ENCODE data around the gene GOLGA6C.
"Not testable (repeated sequence)": the region's sequence is repeated elsewhere in the genome, so short reads cannot be mapped to it uniquely, and the experiment has no call there.

Gene GOLGA6C

DNA sequence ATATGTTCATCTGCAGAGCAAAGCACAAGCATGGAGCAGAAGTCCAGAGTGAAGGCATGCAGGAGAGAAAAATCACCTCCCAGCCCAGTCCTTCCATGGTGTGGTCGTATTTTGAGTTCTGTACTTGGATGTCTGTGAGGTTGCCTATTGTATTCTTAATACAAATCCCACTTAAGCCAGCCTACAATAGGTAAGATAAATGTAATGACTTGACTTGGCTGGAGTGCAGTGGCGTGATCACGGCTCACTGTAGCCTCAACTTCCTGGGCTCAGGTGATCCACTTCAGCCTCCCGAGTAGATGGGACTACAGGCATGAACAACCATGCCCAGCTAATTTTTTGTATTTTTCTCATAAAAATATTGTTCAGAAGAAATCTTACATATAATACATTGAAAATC lies 6.8 kb upstream of the GOLGA6C start:
- FAIRE-seq; DNase-seq (ENCODE audit: low spot score): not testable (repeated sequence)

DNA sequence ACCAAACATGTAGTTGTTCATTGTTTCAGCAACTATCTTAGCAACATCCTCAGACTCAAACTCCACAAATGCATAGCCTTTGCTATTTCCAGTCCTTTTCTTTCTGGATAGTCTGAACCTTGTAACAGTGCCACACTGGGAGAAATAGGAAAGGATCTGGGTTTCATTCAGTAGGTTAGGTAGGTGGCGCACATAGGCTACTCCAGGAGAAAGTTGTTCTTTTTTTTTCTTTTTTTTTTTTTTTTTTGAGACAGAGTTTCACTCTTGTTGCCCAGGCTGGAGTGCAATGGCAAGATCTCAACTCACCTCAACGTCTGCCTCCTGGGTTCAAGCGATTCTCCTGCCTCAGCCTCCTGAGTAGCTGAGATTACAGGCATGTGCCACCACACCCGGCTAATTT lies 5.8 kb upstream of the GOLGA6C start:
- DNase-seq (ENCODE audit: low spot score); FAIRE-seq: not testable (repeated sequence)

DNA sequence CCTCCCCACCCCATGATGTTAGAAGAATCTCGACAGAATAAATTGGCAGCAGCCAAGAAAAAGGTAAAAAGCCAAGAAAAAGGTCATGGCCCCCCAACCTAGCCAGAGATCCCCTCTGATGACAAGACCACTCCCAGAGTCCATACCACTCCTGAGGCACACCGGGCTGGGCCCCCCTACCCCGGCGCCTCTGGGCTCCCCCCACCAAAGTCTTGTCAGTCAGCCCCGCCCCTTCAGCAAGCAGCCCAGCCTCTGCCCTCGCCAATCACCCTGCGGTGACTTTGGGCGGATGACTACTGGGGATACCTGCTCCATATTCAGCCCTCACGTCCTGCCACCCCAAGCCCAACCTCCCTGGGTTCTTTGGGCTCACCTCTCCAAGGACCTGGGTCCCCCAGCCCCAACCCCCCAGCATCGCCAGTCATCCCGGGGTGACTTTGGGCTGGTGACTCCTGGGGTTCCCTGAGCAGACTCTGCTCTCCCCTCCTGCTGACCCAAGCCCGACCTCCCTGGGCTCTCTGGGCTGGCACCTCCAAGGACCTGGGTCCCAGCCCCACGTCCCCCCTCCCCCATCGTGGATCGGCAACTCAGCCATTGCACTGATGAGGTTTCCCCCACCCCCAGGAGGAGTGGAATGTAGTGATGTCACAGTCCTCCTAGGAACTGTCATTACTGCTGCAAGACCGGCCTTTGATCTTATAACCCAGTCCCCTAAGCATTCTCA lies 648 bp downstream of the GOLGA6C start:
- not testable (repeated sequence) for DNase-seq (ENCODE audit: low spot score)

DNA sequence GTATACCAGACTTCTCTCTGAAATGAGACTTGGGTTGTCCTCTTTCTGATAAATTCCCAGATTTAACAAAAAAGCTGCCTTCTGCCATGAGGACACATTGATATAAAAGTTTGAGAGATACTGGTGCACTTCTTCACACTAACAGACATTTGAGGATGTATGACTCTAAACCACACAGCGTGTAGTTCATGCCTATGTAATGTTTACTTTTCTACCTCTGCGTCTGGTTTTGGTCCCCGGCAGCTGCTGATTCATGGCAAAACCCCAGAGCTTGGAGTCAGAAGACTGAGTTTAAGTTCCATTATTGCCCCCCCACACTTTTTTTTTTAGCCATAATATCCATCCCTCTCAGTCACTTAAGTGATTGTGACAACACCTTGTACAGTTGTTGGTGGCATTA lies 1.7 kb downstream of the GOLGA6C start:
- FAIRE-seq, result peak; percentile 76
- DNase-seq (ENCODE audit: low spot score), result not testable (repeated sequence)

More for the DNA sequence above, 648 bp downstream of the GOLGA6C start:
- not testable (repeated sequence) for FAIRE-seq

DNA sequence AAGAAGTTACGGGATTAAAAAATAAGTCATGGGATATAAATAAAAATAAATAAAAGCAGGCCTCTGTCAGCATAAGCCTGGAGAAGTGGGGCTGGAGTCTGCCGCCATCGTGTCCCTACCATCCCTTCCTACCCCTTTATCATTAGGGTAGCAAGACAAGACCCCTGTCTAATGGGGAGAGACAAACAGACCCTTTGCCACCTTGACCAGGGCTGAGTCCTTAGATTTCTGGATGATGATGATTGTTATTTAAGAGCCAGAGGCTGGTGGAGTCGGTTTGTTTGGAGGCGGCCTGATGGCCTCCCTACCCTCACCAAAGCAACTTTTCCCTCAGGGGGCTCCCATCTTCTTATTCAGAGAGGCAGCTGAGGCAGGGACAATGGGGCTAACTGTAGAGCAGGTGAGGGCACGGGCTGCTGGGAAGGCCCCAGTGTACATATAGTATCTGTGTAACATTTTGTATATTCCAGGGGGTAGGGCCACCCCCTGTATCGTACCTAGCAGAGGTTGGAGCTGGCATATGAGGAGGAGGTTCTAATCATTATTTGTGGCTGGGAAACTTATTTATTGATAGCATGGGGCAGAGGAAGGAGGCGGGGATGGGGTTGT lies 15.7 kb downstream of the GOLGA6C start:
- not testable (repeated sequence) for FAIRE-seq

DNA sequence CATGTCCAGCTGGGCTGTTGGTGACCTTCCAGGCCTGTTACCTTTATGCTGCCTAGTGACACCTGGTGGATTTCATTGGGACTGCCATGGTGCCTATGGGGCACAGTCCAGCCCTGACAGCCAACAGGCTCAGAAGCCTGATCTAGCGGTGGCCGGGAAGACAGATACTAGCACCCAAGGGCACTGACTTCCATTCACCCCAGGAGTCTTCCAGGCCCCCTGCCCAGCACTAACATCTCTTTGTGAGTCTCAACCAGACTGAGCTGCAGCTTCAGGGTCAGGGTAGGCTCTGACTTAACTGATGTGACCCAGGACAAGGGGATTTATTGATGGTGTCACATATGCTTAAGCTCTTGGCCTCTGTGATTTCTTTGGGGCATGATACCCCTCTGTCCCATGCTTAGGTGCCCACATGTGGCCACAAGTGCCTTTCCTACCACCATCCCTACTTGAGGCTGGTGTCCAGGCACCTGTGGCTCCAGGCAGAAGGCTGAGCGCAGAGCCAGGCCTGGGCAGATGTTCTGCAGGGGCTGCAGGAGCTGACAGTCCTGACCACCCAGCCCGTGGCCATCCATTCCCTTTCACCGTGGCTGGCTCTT lies 16.5 kb downstream of the GOLGA6C start:
- not testable (repeated sequence) for FAIRE-seq
- DNase-seq (ENCODE audit: low spot score), result peak; percentile 20

More for the DNA sequence above, 15.7 kb downstream of the GOLGA6C start:
- DNase-seq (ENCODE audit: low spot score), result not testable (repeated sequence)

DNA sequence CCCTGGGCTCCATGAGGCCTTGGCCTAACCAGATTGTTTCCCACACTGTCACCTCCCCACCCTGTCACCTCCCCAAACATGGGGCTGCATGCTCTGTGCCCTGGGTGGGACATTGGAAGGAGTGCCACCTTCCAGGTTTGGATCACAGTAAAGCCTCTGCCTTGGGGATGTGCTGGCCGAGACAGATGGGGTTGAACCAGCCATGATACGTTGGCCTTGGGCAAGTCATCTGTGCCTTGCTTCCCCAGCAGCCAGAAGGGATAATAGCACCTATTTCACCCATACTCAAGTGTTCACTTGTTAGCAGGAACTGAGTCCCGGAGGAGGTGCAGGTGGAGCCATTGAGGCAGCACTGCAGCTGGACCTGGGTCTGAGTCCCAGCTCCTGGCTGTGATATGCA lies 17.5 kb downstream of the GOLGA6C start:
- DNase-seq (ENCODE audit: low spot score); FAIRE-seq: not testable (repeated sequence)

DNA sequence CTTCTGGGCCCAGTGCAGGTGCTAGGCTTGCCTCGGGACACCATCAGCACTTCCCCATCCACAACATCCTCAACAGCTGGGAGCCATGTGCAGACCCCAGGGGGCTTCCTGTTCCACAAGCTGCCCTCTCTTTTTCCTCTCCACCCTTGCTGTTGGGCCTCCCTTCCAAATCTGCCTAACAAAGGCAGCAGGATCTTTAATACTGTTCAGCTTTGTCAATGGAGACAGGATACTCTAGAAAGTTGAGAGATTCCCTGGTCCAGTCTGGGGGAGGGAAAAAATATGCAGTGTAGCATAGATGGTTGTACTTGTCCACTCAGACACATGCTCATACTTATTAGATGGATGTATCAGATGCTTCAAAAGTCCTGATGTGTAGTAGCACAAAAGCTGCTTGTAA lies 20.4 kb downstream of the GOLGA6C start:
- DNase-seq (ENCODE audit: low spot score); FAIRE-seq: not testable (repeated sequence)

- FAIRE-seq; DNase-seq (ENCODE audit: low spot score): not testable (repeated sequence)
Observed at GRCh38 chr15:75282572-75282971, 24.4 kb downstream of the GOLGA6C start, which contains the start of gene GOLGA6D. TSS of gene GOLGA6D (plus strand) at chr15:75282835. CDS start at chr15:75282876, 41 bp downstream.

DNA sequence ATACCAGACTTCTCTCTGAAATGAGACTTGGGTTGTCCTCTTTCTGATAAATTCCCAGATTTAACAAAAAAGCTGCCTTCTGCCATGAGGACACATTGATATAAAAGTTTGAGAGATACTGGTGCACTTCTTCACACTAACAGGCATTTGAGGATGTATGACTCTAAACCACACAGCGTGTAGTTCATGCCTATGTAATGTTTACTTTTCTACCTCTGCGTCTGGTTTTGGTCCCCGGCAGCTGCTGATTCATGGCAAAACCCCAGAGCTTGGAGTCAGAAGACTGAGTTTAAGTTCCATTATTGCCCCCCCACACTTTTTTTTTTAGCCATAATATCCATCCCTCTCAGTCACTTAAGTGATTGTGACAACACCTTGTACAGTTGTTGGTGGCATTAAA lies 26.0 kb downstream of the GOLGA6C start:
- DNase-seq (ENCODE audit: low spot score), result not testable (repeated sequence)
- FAIRE-seq, result peak; percentile 72

DNA sequence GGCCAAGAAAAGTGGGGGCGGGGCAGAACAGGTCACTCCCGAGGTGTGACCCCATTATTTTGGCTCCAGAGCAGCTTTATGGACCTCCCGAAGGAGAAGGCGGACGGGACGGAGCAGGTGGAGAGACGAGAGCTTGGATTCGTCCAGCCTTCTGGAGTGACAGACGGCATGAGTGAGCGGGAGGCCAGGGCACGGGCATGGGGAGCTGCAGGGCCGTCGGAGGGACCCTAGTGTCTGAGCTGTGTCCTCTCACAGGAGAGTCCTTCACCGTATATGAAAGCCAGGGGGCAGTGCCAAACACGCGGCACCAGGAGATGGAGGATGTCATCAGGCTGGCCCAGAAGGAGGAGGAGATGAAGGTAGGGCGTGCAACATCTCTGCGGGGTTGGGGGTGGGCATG lies 35.5 kb downstream of the GOLGA6C start:
- not testable (repeated sequence) for DNase-seq (ENCODE audit: low spot score); FAIRE-seq

DNA sequence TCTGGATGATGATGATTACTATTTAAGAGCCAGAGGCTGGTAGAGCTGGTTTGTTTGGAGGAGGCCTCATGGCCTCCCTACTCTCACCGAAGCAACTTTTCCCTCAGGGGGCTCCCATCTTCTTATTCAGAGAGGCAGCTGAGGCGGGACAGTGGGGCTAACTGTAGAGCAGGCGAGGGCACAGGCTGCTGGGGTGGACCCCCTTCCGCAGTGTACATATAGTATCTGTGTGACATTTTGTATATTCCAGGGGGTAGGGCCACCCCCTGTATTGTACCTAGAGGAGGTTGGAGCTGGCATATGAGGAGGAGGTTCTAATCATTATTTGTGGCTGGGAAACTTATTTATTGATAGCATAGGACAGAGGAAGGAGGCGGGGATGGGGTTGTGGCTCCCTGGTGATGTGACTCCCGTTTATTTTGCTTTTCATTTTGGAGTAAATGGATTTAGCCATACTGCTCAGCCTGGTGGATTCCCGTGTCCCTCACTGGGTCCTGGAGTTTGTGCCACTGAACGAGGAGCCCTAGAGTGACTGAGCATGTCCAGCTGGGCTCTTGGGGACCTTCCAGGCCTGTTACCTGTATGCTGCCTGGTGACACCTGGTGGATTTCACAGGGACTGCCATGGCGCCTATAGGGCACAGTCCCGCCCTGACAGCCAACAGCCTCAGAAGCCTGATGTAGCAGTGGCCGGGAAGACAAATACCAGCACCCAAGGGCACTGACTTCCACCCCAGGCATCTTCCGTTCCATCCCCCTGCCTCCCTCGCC lies 40.6 kb downstream of the GOLGA6C start:
- DNase-seq (ENCODE audit: low spot score); FAIRE-seq: not testable (repeated sequence)

DNA sequence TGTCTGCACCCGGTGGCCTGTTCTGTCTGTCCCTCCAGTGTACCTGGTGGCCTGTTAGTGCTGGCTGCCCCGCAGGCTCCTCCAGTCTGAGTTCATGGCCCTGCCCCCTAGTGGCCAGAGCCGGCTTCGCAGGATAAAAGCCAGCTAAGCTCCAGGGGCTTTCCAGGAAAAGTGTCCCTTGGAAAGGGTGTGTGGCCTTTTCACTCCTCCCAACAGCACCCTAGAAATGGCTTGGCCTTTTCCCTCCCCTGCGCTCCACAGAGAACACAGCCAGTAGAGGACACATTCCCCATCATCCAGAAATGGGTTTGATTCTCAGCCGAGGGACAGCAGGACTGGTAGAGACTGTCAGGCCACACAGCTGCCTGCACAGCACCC lies 41.2 kb downstream of the GOLGA6C start:
- not testable (repeated sequence) for DNase-seq (ENCODE audit: low spot score); FAIRE-seq

DNA sequence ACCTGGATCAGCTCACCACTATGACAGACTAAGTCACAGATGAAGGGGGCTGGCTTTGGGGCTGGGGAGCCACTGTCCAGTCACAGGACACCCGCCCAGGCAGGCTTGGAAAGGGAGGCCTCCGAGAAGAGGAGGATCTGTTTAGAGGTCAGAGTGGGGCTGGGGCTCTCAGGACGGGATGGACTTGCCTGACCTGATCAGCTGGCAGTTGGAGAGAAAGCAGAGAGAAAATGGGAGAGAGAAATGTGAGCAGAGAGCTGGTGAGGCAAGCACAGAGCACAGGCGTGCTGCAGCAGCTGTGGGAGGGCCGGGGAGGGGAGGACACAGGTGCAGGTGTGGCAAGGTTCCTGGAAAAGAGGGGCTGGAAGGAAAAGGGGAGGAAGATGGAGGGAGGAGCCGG lies 41.9 kb downstream of the GOLGA6C start:
- not testable (repeated sequence) for DNase-seq (ENCODE audit: low spot score); FAIRE-seq

DNA sequence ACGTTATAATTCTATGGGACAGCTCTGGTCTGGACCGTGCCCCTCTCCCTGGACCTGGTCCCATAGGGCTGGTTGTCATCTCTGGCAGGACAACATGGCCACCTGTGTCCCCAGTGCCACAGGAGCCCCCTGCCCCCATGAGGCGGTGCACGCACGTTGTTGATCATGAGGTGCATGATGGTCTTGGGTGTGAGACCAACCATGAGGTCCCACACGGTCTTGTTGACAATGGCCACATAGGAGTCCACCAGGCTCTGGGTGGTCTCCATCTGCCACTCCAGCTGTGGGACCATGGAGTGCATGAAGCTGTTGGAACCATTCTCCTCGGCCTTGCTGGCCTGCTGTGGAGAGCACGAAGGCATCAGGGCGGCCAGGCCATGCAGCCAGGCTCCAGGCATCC lies 44.2 kb downstream of the GOLGA6C start:
- no peak for DNase-seq (ENCODE audit: low spot score)
- FAIRE-seq, result no peak

DNA sequence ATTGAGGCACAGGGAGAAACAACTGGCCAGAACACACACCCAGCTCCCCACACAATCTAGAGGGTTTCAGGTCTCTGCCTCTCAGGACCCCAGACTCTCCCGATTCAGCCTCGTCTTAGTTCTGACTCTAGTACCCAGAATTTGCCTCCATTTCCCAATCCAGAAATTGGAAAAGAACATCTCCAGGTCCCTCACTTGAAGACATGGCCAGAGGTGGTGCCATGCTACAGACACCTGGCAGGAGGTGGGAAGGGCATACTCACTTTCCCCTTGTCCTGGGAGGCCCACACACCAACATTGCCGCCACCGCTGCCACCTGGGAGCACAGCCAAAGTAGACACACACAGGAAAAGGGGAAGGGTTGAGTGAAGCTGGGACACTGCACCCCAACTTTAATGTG lies 44.6 kb downstream of the GOLGA6C start:
- not testable (repeated sequence) for FAIRE-seq; DNase-seq (ENCODE audit: low spot score)

DNA sequence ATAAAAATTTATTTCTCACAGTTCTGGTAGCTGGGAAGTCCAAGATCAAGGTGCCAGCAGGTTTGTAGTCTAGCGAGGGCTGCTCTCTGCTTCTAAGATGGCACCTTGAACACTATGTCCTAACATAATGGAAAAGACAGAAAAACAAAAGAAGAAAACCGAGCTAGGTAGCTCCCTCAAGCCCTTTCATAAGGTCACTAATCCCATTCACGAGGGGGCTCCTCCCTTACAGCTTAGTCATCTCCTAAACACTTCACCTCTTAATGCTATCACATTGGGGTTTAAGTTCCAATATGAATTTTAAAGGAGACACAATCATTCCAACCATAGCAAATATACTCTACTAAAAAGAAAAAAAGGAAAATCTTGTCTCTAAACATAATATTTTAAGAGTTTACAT lies 48.1 kb downstream of the GOLGA6C start:
- FAIRE-seq, result no peak

DNA sequence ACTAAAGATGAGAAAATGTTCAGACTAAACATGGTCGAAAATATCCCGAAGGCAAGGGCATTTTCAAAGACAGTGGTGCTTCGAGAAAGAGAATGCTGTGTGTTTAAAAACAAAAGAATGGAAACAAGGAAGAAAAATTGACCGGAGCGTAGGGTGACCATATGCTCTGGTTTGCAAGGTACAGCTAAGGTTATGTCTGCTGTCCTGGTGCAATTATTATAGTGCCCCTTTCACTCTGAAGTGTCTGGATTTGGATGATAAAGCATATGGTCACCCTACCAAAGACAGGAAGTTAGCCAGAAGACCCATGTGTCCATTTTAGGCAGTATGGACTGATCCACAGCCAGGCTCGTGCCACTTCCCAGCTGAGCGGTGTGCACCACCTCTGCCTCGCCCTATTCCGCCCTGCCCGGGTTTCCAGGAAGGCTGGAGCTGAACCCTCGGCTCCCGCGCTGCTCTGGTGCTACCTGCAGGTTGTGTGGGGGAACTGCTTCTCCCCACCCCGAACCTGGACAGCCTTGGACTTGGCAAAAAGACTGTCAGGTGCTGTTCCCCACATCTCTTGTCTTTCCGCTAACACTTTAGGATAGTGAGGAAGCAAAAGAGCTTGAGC lies 49.8 kb downstream of the GOLGA6C start:
- no peak for FAIRE-seq

More for the DNA sequence above, 48.1 kb downstream of the GOLGA6C start:
- no peak for DNase-seq (ENCODE audit: low spot score)

DNA sequence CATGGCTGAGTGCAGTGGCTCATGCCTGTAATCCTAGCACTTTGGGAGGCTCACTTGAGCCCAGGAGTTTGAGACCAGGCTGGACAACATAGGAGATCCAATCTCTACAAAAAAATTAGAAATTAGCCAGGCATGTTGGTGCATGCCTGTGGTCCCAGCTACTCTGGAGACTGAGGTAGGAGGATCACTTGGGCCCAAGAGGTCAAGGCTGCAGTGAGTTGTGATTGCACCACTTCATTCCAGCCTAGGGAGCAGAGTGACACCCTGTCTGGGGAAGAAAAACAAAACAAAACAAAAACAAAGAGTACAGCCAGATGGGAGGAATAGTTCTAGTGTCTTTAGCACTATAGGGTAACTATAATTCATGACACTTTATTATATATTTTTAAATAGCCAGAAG lies 51.6 kb downstream of the GOLGA6C start:
- FAIRE-seq (no peak), DNase-seq (ENCODE audit: low spot score) (no peak)

More for the DNA sequence above, 49.8 kb downstream of the GOLGA6C start:
- peak; percentile 7 for DNase-seq (ENCODE audit: low spot score)

DNA sequence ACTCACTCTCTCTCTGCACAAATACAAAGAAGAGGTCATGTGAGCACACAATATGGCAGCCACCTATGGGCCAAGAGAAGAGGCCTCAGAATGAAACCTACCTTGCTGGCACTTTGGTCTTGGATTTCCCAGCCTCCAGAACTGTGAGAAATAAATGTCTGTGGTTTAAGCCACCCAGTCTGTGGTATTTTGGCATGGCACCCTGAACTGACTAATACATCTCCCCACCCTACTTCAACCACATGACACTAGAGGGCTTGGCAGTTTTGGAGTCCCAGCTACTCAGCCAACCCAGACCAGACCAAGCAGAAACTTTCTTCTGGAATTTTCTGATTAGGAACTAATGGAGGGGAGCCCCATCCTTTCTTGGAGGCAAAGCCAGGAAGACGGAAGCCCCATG lies 54.4 kb downstream of the GOLGA6C start:
- peak; percentile 35 for DNase-seq (ENCODE audit: low spot score)
- FAIRE-seq, result peak; percentile 86

Data from RCC 7860 (cell line).